HepG2 (cell line): ENCODE data around the gene CD320. TPM values are rescaled to one million over a fixed set of nuclear protein-coding genes. Genes with fewer than 3 reads are reported as not detected.

Experiments
- BRCA1 ChIP-seq: sonication (generic); formaldehyde crosslinking; IDR thresholded peaks from 2 replicates; pipeline ENCODE4 v1.4.0; 2020; ENCODE audit warnings: missing genetic modification reagents
- CENPBD1 ChIP-seq: sonication (generic); formaldehyde crosslinking; IDR thresholded peaks from 2 replicates; pipeline ENCODE4 v1.8.0; 2022; ENCODE audit warnings: missing genetic modification reagents, low read depth, mild to moderate bottlenecking, borderline replicate concordance
- KMT2A ChIP-seq: sonication (generic); formaldehyde crosslinking; IDR thresholded peaks from 2 replicates; pipeline ENCODE4 v1.4.0; 2020; ENCODE audit warnings: missing genetic modification reagents
- LCORL ChIP-seq, 2 experiments: fragments of 450-650 bp in 1 of 2; sonication (generic) in 1 of 2; formaldehyde crosslinking in 1 of 2; IDR thresholded peaks; 2 replicates each; pipeline versions ENCODE4 v1.5.0 to v1.6.1; 2017 to 2020; ENCODE audit warnings: antibody characterized with exemption in 1 of 2, missing genetic modification reagents in 1 of 2
- MLX ChIP-seq: IDR thresholded peaks from 2 replicates; pipeline ENCODE4 v1.6.1; 2016
- SOX13 ChIP-seq, 3 experiments: fragments of 450-650 bp in 1 of 3; sonication (generic) in 1 of 3; formaldehyde crosslinking in 1 of 3; IDR thresholded peaks in 2 of 3; conservative IDR thresholded peaks in 1 of 3; 2 replicates each; pipeline versions ENCODE4 v1.5.0 to v1.6.1; 2016 to 2020; ENCODE audit warnings: antibody characterized with exemption in 1 of 3, mild to moderate bottlenecking in 1 of 3, missing compliant biosample characterization in 1 of 3, missing genetic modification reagents in 1 of 3, moderate library complexity in 1 of 3
- SPEN ChIP-seq: sonication (generic); formaldehyde crosslinking; IDR thresholded peaks from 2 replicates; pipeline ENCODE4 v1.5.1; 2020; ENCODE audit warnings: low read depth, mild to moderate bottlenecking, missing genetic modification reagents
- SRF ChIP-seq: IDR thresholded peaks from 2 replicates; pipeline ENCODE4 v1.6.1; 2011; ENCODE audit warnings: mild to moderate bottlenecking, low read depth, low read length, moderate library complexity
- SRY ChIP-seq: sonication (generic); formaldehyde crosslinking; IDR thresholded peaks from 2 replicates; pipeline ENCODE4 v1.8.0; 2022; ENCODE audit warnings: mild to moderate bottlenecking, missing genetic modification reagents
- TMF1 ChIP-seq: sonication (generic); formaldehyde crosslinking; IDR thresholded peaks from 2 replicates; pipeline ENCODE4 v1.8.1; 2022; ENCODE audit warnings: low read depth, missing genetic modification reagents
- ZBTB38 ChIP-seq: sonication (generic); formaldehyde crosslinking; IDR thresholded peaks from 2 replicates; pipeline ENCODE4 v1.5.1; 2020; ENCODE audit warnings: mild to moderate bottlenecking, missing genetic modification reagents
- ZBTB7A ChIP-seq: sonication (generic); formaldehyde crosslinking; IDR thresholded peaks from 2 replicates; pipeline ENCODE4 v1.8.0; 2022; ENCODE audit warnings: mild to moderate bottlenecking, missing genetic modification reagents
- ZNF121 ChIP-seq: sonication (generic); formaldehyde crosslinking; IDR thresholded peaks from 2 replicates; pipeline ENCODE4 v1.5.0; 2020; ENCODE audit warnings: mild to moderate bottlenecking, missing genetic modification reagents
- ZNF264 ChIP-seq: sonication (generic); formaldehyde crosslinking; IDR thresholded peaks from 2 replicates; pipeline ENCODE4 v1.4.0; 2020; ENCODE audit warnings: missing genetic modification reagents
- ZNF280B ChIP-seq: sonication (generic); formaldehyde crosslinking; IDR thresholded peaks from 2 replicates; pipeline ENCODE4 v1.5.0; 2020; ENCODE audit warnings: missing genetic modification reagents, mild to moderate bottlenecking, borderline replicate concordance
- ZNF574 ChIP-seq: sonication (generic); formaldehyde crosslinking; IDR thresholded peaks from 2 replicates; pipeline ENCODE4 v1.4.0; 2020; ENCODE audit warnings: missing genetic modification reagents
- ZNF576 ChIP-seq: sonication (generic); formaldehyde crosslinking; IDR thresholded peaks from 2 replicates; pipeline ENCODE4 v1.4.0; 2020; ENCODE audit warnings: mild to moderate bottlenecking, missing genetic modification reagents
- ZNF607 ChIP-seq: sonication (generic); formaldehyde crosslinking; IDR thresholded peaks from 2 replicates; pipeline ENCODE4 v1.5.1; 2020; ENCODE audit warnings: missing genetic modification reagents, mild to moderate bottlenecking, borderline replicate concordance
- ZNF616 ChIP-seq: sonication (generic); formaldehyde crosslinking; IDR thresholded peaks from 2 replicates; pipeline ENCODE4 v1.5.0; 2020; ENCODE audit warnings: low read depth, mild to moderate bottlenecking, missing genetic modification reagents
- ZNF629 ChIP-seq: sonication (generic); formaldehyde crosslinking; conservative IDR thresholded peaks from 2 replicates; pipeline ENCODE4 v1.5.0; 2020; ENCODE audit warnings: missing genetic modification reagents
- ZNF790 ChIP-seq: sonication (generic); formaldehyde crosslinking; IDR thresholded peaks from 2 replicates; pipeline ENCODE4 v1.8.0; 2022; ENCODE audit warnings: missing genetic modification reagents, mild to moderate bottlenecking, borderline replicate concordance
- polyA plus RNA-seq, 8 experiments: library from polyadenylated mRNA; depleted of rRNA in 3 of 8; stranded (reverse) in 7 of 8; unstranded in 1 of 8; fragments of >200 nt; fragmentation: Illumina TruSeq in 4 of 8; extraction: Trizol in 4 of 8; gene quantifications; 2 replicates each; pipeline versions ENCODE4 v1.2.1 to v1.2.3, GENCODE V29; 2011 to 2016; ENCODE audit warnings: low read depth in 4 of 8, missing spikeins in 1 of 8, mixed read lengths in 1 of 8; ENCODE audit not compliant: insufficient read depth in 1 of 8
- total RNA-seq, 5 experiments: library from RNA; depleted of rRNA; stranded (reverse); fragments of >200 nt; fragmentation: Illumina TruSeq; extraction: Trizol; gene quantifications; 2 replicates each; pipeline ENCODE4 v1.2.3, GENCODE V29; 2016; ENCODE audit warnings: low read depth in 1 of 5

CD320 gene
- total and polyA plus RNA-seq, 2 of the 13 experiments (the other 11 are each of a cell fraction or from before 2014, with no cell fraction given) = 83.1 to 99.9 TPM

GRCh38 chr19:8321067-8321985 lies 13.2 kb upstream of the CD320 start, which contains the start of the genes NDUFA7 and RPS28 (continued):
- TF ChIP-seq ZNF280B = peak; percentile 49; the same call in 1 of the 2 replicates
- TF ChIP-seq SOX13 (IDR thresholded peaks at IDR 0.05) = no peak
- peak in 1 of 2 experiments; percentile 10; a peak in 1 of 4 replicates for TF ChIP-seq SOX13 (CRISPR knock-in tag; conservative IDR thresholded peaks at IDR 0.05 in 1 of 2, IDR thresholded peaks at IDR 0.05 in 1 of 2)
- peak; percentile 82; the same call in 1 of the 2 replicates for TF ChIP-seq ZNF576 (CRISPR knock-in tag)
- peak; percentile 25; the same call in 1 of the 2 replicates for TF ChIP-seq ZNF790
- peak; percentile 69; the same call in 1 of the 2 replicates for TF ChIP-seq KMT2A (CRISPR knock-in tag)
- 0 out of 2 replicates have a peak, but pooled peaks have one; percentile 31 for TF ChIP-seq ZNF607 (CRISPR knock-in tag)
- no peak; the same call in 1 of the 2 replicates for TF ChIP-seq CENPBD1 (CRISPR knock-in tag)
- no peak for TF ChIP-seq LCORL (IDR thresholded peaks at IDR 0.05)
- peak; percentile 20; the same call in 1 of the 2 replicates for TF ChIP-seq LCORL (CRISPR knock-in tag; IDR thresholded peaks at IDR 0.05)
- TF ChIP-seq SRY = 0 out of 2 replicates have a peak, but pooled peaks have one; percentile 45
- TF ChIP-seq BRCA1 (CRISPR knock-in tag) = 0 out of 2 replicates have a peak, but pooled peaks have one; percentile 26
- no peak for TF ChIP-seq SRF
- TF ChIP-seq TMF1 (CRISPR knock-in tag) = peak; percentile 56; the same call in 1 of the 2 replicates
- TF ChIP-seq ZNF121 (CRISPR knock-in tag) = no peak
- TF ChIP-seq ZNF264 = 0 out of 2 replicates have a peak, but pooled peaks have one; percentile 31
- 0 out of 2 replicates have a peak, but pooled peaks have one; percentile 13 for TF ChIP-seq MLX
- TF ChIP-seq ZNF616 (CRISPR knock-in tag) = peak; percentile 83; the same call in 1 of the 2 replicates
- 0 out of 2 replicates have a peak, but pooled peaks have one; percentile 34 for TF ChIP-seq ZNF629 (CRISPR knock-in tag)
- TF ChIP-seq ZBTB7A = peak; percentile 14; the same call in 1 of the 2 replicates
- TF ChIP-seq SPEN (CRISPR knock-in tag) = peak; percentile 93; the same call in 1 of the 2 replicates
- TF ChIP-seq ZNF574 (CRISPR knock-in tag) = peak; percentile 86; the same call in 1 of the 2 replicates
- peak; percentile 80 for TF ChIP-seq ZBTB38 (CRISPR knock-in tag)
